ENCODE measurements around the gene LIN28B.

LIN28B gene

DNA sequence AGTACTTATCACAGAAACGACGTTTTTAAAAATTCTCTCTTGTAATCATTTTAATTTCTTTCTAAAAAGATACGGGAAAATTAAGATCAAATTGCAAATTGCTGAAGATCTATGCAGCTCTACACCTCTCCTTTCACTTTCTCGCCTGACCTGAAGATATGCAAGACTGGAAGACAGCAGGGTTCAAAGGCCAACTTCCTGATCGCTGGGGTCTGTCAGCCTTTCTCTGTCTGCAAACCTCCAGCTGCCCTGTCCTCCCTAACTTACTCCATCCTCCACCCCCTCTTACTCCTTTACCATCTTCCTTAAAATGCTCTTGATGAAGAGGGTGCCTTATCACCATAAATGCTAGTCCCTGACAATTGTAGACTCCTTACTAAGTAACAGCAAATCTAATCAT, 159.2 kb downstream of the LIN28B start:
- DNase-seq, result no peak

DNA sequence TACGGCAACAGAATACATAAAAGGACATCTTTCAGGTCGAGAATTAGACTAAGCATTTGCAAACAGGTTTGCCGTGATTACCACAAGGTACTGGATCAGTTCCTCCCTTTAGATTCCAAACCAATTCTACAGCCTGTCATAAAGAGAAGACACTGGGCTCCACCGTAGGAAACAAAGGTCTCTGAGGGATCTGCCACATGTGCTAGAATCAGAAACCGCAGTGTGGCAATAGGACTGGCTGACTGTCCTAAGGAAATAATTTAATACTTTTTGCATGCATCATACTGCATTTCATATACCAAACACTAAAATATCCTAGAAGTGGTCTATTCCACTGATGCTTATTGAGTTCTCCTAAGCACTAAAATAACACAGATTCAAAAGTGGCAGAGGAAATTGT, 163.7 kb downstream of the LIN28B start:
- no peak for DNase-seq

DNA sequence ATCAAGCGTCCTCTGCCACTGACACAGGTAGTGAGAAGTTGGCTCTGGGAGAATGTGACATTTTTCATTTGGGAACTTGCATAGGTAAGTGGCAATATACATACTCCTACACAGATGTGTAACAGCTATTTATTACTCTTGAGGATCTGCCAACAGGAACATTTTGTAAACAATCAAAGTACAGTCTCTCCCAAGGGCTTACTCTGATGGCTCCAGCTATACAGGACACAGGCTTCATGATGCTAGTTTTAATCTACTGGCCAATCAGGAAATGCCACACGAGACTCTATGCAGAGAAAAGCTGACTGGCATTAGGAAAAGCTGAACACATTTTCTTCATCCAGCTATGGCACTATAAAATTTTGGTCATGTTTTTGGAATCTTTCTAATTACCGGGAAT, 165.1 kb downstream of the LIN28B start:
- DNase-seq, result no peak

DNA sequence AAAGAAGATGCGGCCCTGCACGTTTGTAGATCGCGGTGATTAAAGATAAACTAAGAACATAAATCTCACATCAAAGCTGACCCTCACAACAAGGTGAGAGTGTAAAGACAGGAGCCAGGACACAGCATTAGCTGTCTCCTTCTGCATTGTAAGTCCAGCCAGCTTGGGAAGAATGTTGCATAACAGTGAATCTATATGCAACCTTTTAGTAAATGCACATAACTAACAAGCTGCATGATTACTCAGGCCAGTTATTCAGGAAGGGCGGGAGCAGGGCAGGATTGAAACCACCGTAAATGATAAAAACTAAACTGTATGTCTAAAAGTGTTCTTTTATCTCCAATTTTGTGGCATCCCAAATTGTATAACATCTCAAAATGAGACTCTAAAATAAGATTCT, 165.8 kb downstream of the LIN28B start:
- no peak for DNase-seq

Measured in NCI-H187 (cell line).